Measurements from ENCODE around the gene CCDC77.

DNA sequence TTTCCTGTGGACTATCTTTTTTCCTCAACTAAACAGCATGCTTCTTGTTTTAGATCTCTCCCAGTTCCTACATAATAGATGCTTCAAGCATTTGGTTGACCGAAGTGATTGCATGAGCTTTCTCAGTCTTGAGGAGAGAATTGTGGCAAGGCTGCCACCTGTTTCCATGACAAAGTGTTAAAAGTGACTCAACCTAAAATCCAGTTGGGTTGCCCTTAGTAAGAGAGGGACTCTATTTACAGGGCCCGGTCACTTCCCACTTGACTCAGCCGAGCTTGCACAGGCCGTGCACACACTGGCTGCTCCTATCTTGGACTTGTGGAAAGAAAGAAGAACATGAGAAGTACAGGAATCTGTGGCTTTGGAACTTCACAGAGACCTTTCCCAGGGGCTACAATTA, 56.2 kb downstream of the CCDC77 start:
- TF ChIP-seq EZH2 (IDR thresholded peaks at IDR 0.05) (no peak), POLR2AphosphoS5 (IDR thresholded peaks at IDR 0.05; ENCODE audit: borderline replicate concordance, low read depth, low read length) (no peak)
